GM23338 (cell line): Measurements from ENCODE around the gene NR3C1. TPM values are rescaled to one million over a fixed set of nuclear protein-coding genes. Genes with fewer than 3 reads are reported as not detected.

Source experiments
- ATAC-seq: fragments of 200-7000 bp; cut with Tn5 transposase; 3 replicates; pipeline ENCODE4 v1.9.1; 2020
- DNase-seq: peaks from one replicate; pipeline ENCODE4 v3.0.0-alpha.2; 2015; ENCODE audit warnings: low spot score
- H2AFZ ChIP-seq: fragments of 200-600 bp; sonication (generic); 2 replicates; pipeline ENCODE4 v1.8.0; 2016; ENCODE audit warnings: antibody characterized with exemption, mild to moderate bottlenecking, moderate library complexity
- H3F3A ChIP-seq: fragments of 200-600 bp; sonication (generic); replicated peaks from 2 replicates; pipeline ENCODE4 v1.8.0; 2017; ENCODE audit warnings: antibody characterized with exemption, mixed run types, low read depth
- H3K27ac ChIP-seq: fragments of 200-600 bp; sonication (generic); 2 replicates; pipeline ENCODE4 v1.6.1; 2016; ENCODE audit warnings: low read depth
- H3K27me3 ChIP-seq: fragments of 200-600 bp; sonication (generic); 2 replicates; pipeline ENCODE4 v1.8.0; 2016; ENCODE audit warnings: mild to moderate bottlenecking, mixed run types, moderate library complexity; ENCODE audit not compliant: insufficient read depth
- H3K36me3 ChIP-seq: fragments of 200-600 bp; sonication (generic); 2 replicates; pipeline ENCODE4 v1.8.0; 2016; ENCODE audit warnings: mild to moderate bottlenecking; ENCODE audit not compliant: insufficient read depth
- H3K4me1 ChIP-seq: fragments of 200-600 bp; sonication (generic); 2 replicates; pipeline ENCODE4 v1.8.0; 2016; ENCODE audit warnings: mild to moderate bottlenecking, moderate library complexity; ENCODE audit not compliant: insufficient read depth
- H3K4me2 ChIP-seq: fragments of 200-600 bp; sonication (generic); 2 replicates; pipeline ENCODE4 v1.7.1; 2017; ENCODE audit warnings: mixed run types
- H3K4me3 ChIP-seq: fragments of 200-600 bp; sonication (generic); 2 replicates; pipeline ENCODE4 v1.6.1; 2016; ENCODE audit warnings: mixed run types
- H3K79me2 ChIP-seq: fragments of 200-600 bp; sonication (generic); replicated peaks from 2 replicates; pipeline ENCODE4 v1.8.0; 2017; ENCODE audit warnings: mild to moderate bottlenecking; ENCODE audit not compliant: insufficient read depth
- H3K9me2 ChIP-seq: fragments of 200-600 bp; sonication (generic); 2 replicates; pipeline ENCODE4 v1.8.0; 2017; ENCODE audit not compliant: insufficient read depth
- H4K20me1 ChIP-seq: fragments of 200-600 bp; sonication (generic); replicated peaks from 2 replicates; pipeline ENCODE4 v1.8.0; 2017; ENCODE audit warnings: mild to moderate bottlenecking; ENCODE audit not compliant: insufficient read depth
- H3K27ac Mint-ChIP-seq: 2 replicates; pipeline ENCODE4 v1.8.0; 2020; ENCODE audit warnings: inconsistent platforms, mild to moderate bottlenecking, moderate library complexity, mixed read lengths
- H3K27me3 Mint-ChIP-seq: 3 replicates; pipeline ENCODE4 v1.8.0; 2022; ENCODE audit warnings: low read depth, mild to moderate bottlenecking, moderate library complexity, mixed read lengths, inconsistent platforms; ENCODE audit not compliant: insufficient read depth, poor library complexity
- H3K36me3 Mint-ChIP-seq: 3 replicates; pipeline ENCODE4 v1.8.0; 2021; ENCODE audit warnings: low read depth, mild to moderate bottlenecking, inconsistent platforms, moderate library complexity, mixed read lengths
- H3K4me1 Mint-ChIP-seq: 3 replicates; pipeline ENCODE4 v1.8.0; 2020; ENCODE audit warnings: mild to moderate bottlenecking, inconsistent platforms, mixed read lengths
- H3K4me3 Mint-ChIP-seq: 3 replicates; pipeline ENCODE4 v1.8.0; 2021; ENCODE audit warnings: moderate library complexity, mild to moderate bottlenecking, inconsistent platforms, mixed read lengths
- H3K9me3 Mint-ChIP-seq: 3 replicates; pipeline ENCODE4 v1.8.0; 2020; ENCODE audit warnings: moderate library complexity, mild to moderate bottlenecking, inconsistent platforms, mixed read lengths
- CREB1 ChIP-seq: fragments of 250-450 bp; sonication (Bioruptor Pico); IDR thresholded peaks from 2 replicates; pipeline ENCODE4 v1.5.0; 2020; ENCODE audit warnings: low read depth, mild to moderate bottlenecking, moderate library complexity
- EZH2 ChIP-seq: fragments of 200-600 bp; sonication (generic); IDR thresholded peaks from one replicate; pipeline ENCODE4 v1.8.0; 2017; ENCODE audit warnings: antibody characterized with exemption, mild to moderate bottlenecking, low read depth; ENCODE audit not compliant: unreplicated experiment
- NANOG ChIP-seq: IDR thresholded peaks from 2 replicates; pipeline ENCODE4 v1.6.1; 2016; ENCODE audit warnings: antibody characterized with exemption, borderline replicate concordance
- STAT1 ChIP-seq: IDR thresholded peaks from one replicate; pipeline ENCODE4 v1.6.1; 2016; ENCODE audit warnings: antibody characterized with exemption; ENCODE audit not compliant: unreplicated experiment
- ZNF114 ChIP-seq: fragments of 250-450 bp; sonication (Bioruptor Pico); IDR thresholded peaks from 2 replicates; pipeline ENCODE4 v1.5.0; 2020; ENCODE audit warnings: mild to moderate bottlenecking, moderate library complexity
- polyA plus RNA-seq: library from polyadenylated mRNA; unstranded; fragments of >200 nt; fragmentation: Nextera tagmentation; extraction: Ambion mirVana; gene quantifications from 2 replicates; pipeline ENCODE4 v1.2.1, GENCODE V29; 2016
- total RNA-seq: library from RNA; depleted of rRNA; stranded (reverse); fragments of >200 nt; shearing (Covaris generic); gene quantifications from 2 replicates; pipeline ENCODE4 v1.2.3, GENCODE V29; 2014
- TF ChIP-seq, protein P1 (sequence below): IDR thresholded peaks from 2 replicates; pipeline ENCODE4 v1.6.1; 2016; ENCODE audit warnings: antibody characterized with exemption
- TF ChIP-seq, protein P2 (sequence below): IDR thresholded peaks from one replicate; pipeline ENCODE4 v1.6.1; 2018; ENCODE audit warnings: antibody characterized with exemption; ENCODE audit not compliant: unreplicated experiment
- TF ChIP-seq, protein P3 (sequence below): fragments of 250-450 bp; sonication (Bioruptor Pico); IDR thresholded peaks from 2 replicates; pipeline ENCODE4 v1.5.0; 2020; ENCODE audit warnings: mild to moderate bottlenecking, moderate library complexity

NR3C1 gene
- total and polyA plus RNA-seq, 2 experiments from 2014 or later = 1.2 to 4.6 TPM

DNA sequence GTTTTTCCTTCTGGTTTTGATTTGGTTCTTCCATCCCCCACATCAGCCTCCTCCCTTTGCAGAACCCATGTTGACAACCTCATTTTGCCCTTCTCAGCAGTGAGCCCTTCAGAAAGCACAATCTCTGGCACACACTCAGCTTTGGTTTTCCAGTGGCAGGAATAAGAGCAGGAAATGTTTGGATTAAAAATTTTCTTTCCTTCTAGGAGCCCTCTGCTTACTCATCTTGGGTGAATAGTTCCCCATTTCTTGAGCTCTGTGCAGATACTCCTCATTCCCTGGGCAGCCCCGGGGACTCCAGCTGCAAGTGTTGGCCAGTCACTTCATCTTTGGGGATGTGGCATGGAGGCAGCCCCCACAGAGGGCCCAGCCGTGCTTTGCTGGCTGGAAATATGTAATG is 170.5 kb downstream of the NR3C1 start:
- Histone ChIP-seq H3F3A (no peaks in the 10 kb centered on the region), H3K4me2 (no peak overlapping the region), H3K36me3 (no peaks in the 10 kb centered on the region), H3K27ac (no peak overlapping the region), H4K20me1 (no peaks in the 10 kb centered on the region), H3K4me1 (no peaks in the 10 kb centered on the region), H3K27me3 (no peaks in the 10 kb centered on the region), H3K4me3 (no peak overlapping the region), H3K9me2 (no peaks in the 10 kb centered on the region), H2AFZ (no peak overlapping the region), H3K79me2 (no peaks in the 10 kb centered on the region)
- no peak for TF ChIP-seq CREB1
- TF ChIP-seq EZH2 = no peak
- no peak for TF ChIP-seq ZNF114
- TF ChIP-seq, protein P1, sequence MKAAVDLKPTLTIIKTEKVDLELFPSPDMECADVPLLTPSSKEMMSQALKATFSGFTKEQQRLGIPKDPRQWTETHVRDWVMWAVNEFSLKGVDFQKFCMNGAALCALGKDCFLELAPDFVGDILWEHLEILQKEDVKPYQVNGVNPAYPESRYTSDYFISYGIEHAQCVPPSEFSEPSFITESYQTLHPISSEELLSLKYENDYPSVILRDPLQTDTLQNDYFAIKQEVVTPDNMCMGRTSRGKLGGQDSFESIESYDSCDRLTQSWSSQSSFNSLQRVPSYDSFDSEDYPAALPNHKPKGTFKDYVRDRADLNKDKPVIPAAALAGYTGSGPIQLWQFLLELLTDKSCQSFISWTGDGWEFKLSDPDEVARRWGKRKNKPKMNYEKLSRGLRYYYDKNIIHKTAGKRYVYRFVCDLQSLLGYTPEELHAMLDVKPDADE = no peak
- TF ChIP-seq, protein P2, sequence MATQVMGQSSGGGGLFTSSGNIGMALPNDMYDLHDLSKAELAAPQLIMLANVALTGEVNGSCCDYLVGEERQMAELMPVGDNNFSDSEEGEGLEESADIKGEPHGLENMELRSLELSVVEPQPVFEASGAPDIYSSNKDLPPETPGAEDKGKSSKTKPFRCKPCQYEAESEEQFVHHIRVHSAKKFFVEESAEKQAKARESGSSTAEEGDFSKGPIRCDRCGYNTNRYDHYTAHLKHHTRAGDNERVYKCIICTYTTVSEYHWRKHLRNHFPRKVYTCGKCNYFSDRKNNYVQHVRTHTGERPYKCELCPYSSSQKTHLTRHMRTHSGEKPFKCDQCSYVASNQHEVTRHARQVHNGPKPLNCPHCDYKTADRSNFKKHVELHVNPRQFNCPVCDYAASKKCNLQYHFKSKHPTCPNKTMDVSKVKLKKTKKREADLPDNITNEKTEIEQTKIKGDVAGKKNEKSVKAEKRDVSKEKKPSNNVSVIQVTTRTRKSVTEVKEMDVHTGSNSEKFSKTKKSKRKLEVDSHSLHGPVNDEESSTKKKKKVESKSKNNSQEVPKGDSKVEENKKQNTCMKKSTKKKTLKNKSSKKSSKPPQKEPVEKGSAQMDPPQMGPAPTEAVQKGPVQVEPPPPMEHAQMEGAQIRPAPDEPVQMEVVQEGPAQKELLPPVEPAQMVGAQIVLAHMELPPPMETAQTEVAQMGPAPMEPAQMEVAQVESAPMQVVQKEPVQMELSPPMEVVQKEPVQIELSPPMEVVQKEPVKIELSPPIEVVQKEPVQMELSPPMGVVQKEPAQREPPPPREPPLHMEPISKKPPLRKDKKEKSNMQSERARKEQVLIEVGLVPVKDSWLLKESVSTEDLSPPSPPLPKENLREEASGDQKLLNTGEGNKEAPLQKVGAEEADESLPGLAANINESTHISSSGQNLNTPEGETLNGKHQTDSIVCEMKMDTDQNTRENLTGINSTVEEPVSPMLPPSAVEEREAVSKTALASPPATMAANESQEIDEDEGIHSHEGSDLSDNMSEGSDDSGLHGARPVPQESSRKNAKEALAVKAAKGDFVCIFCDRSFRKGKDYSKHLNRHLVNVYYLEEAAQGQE = no peak
- TF ChIP-seq, protein P3, sequence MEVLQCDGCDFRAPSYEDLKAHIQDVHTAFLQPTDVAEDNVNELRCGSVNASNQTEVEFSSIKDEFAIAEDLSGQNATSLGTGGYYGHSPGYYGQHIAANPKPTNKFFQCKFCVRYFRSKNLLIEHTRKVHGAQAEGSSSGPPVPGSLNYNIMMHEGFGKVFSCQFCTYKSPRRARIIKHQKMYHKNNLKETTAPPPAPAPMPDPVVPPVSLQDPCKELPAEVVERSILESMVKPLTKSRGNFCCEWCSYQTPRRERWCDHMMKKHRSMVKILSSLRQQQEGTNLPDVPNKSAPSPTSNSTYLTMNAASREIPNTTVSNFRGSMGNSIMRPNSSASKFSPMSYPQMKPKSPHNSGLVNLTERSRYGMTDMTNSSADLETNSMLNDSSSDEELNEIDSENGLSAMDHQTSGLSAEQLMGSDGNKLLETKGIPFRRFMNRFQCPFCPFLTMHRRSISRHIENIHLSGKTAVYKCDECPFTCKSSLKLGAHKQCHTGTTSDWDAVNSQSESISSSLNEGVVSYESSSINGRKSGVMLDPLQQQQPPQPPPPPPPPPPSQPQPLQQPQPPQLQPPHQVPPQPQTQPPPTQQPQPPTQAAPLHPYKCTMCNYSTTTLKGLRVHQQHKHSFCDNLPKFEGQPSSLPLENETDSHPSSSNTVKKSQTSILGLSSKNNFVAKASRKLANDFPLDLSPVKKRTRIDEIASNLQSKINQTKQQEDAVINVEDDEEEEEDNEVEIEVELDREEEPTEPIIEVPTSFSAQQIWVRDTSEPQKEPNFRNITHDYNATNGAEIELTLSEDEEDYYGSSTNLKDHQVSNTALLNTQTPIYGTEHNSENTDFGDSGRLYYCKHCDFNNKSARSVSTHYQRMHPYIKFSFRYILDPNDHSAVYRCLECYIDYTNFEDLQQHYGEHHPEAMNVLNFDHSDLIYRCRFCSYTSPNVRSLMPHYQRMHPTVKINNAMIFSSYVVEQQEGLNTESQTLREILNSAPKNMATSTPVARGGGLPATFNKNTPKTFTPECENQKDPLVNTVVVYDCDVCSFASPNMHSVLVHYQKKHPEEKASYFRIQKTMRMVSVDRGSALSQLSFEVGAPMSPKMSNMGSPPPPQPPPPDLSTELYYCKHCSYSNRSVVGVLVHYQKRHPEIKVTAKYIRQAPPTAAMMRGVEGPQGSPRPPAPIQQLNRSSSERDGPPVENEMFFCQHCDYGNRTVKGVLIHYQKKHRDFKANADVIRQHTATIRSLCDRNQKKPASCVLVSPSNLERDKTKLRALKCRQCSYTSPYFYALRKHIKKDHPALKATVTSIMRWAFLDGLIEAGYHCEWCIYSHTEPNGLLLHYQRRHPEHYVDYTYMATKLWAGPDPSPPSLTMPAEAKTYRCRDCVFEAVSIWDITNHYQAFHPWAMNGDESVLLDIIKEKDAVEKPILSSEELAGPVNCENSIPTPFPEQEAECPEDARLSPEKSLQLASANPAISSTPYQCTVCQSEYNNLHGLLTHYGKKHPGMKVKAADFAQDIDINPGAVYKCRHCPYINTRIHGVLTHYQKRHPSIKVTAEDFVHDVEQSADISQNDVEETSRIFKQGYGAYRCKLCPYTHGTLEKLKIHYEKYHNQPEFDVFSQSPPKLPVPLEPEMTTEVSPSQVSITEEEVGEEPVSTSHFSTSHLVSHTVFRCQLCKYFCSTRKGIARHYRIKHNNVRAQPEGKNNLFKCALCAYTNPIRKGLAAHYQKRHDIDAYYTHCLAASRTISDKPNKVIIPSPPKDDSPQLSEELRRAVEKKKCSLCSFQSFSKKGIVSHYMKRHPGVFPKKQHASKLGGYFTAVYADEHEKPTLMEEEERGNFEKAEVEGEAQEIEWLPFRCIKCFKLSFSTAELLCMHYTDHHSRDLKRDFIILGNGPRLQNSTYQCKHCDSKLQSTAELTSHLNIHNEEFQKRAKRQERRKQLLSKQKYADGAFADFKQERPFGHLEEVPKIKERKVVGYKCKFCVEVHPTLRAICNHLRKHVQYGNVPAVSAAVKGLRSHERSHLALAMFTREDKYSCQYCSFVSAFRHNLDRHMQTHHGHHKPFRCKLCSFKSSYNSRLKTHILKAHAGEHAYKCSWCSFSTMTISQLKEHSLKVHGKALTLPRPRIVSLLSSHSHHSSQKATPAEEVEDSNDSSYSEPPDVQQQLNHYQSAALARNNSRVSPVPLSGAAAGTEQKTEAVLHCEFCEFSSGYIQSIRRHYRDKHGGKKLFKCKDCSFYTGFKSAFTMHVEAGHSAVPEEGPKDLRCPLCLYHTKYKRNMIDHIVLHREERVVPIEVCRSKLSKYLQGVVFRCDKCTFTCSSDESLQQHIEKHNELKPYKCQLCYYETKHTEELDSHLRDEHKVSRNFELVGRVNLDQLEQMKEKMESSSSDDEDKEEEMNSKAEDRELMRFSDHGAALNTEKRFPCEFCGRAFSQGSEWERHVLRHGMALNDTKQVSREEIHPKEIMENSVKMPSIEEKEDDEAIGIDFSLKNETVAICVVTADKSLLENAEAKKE = no peak
- TF ChIP-seq NANOG = no peak
- TF ChIP-seq STAT1 = no peak
- Mint-ChIP-seq H3K27me3 (no peaks in the 10 kb centered on the region), H3K9me3 (no peaks in the 10 kb centered on the region), H3K4me3 (no peak overlapping the region), H3K27ac (no peak overlapping the region), H3K4me1 (peaks cover 11% of the 10 kb centered on the region), H3K36me3 (no peaks in the 10 kb centered on the region)
- no peak for ATAC-seq
- DNase-seq = no peak
